Measurements from ENCODE around the gene MMP2.

DNA sequence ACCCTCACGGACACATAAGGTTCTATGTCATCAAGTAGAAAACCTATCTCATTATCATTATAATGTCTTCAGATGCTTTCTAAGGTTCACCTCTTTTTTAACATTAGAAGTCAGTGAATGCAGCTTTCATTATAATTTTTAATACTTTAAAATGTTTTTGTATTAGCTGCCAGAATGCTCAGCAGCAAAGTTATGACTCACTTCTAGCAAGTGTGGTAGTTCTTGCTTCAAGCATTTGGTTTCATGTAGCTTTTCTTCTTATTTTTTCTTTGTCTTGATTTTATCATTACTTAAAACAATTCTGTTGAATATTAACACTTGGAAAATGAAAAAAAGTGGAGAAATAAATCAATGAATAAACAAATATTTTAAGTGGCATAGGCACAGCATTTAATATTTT is 53.2 kb downstream of the MMP2 start:
- no peak for TF ChIP-seq POLR2A (IDR thresholded peaks at IDR 0.05; ENCODE audit: low read length)
- no peak for TF ChIP-seq GATA1 (IDR thresholded peaks at IDR 0.05; ENCODE audit: low read depth, low read length)
